HG03432 (cell line): Measurements from ENCODE around the gene LCE2D.
"Not testable (repeated sequence)": the region's sequence is repeated elsewhere in the genome, so short reads cannot be mapped to it uniquely, and the experiment has no call there.

Experiments
- ATAC-seq: cut with Tn5 transposase; IDR thresholded peaks from one replicate; pipeline ENCODE4 v1.9.1; 2021; ENCODE audit warnings: mild to moderate bottlenecking, moderate library complexity; ENCODE audit not compliant: unreplicated experiment

LCE2D gene

GRCh38 chr1:152663098-152663497, at the start of gene LCE2D:
Gene LCE2D (plus strand): TSS chr1:152663380. CDS start chr1:152664106, 726 bp downstream.
- ATAC-seq: no peak

- no peak for ATAC-seq
Measured at GRCh38 chr1:152613511-152613910, 49.7 kb upstream of the LCE2D start, which contains the start of gene LCE3B. Gene LCE3B (plus strand): TSS chr1:152613811. CDS start chr1:152613811, 0 bp downstream.

GRCh38 chr1:152621993-152622392, 41.2 kb upstream of the LCE2D start:
- ATAC-seq: no peak

- ATAC-seq: no peak
Measured at GRCh38 chr1:152622803-152623202, 40.4 kb upstream of the LCE2D start, which contains the start of gene LCE3A. Gene LCE3A (minus strand): TSS chr1:152623103. CDS start chr1:152623103, 0 bp downstream.

- no peak for ATAC-seq
Measured at GRCh38 chr1:152623203-152623844, 39.9 kb upstream of the LCE2D start.

- no peak for ATAC-seq
Measured at GRCh38 chr1:152626744-152627143, 36.4 kb upstream of the LCE2D start.

GRCh38 chr1:152630596-152630995, 32.6 kb upstream of the LCE2D start:
- ATAC-seq: no peak

- ATAC-seq: no peak
Measured at GRCh38 chr1:152640351-152640750, 22.8 kb upstream of the LCE2D start.

- no peak for ATAC-seq
Measured at GRCh38 chr1:152643945-152644344, 19.2 kb upstream of the LCE2D start.

GRCh38 chr1:152645146-152645545, 18.0 kb upstream of the LCE2D start:
- no peak for ATAC-seq

- no peak for ATAC-seq
Measured at GRCh38 chr1:152646656-152647055, 16.5 kb upstream of the LCE2D start.

GRCh38 chr1:152654110-152654509, 9.1 kb upstream of the LCE2D start:
- ATAC-seq: no peak

- no peak for ATAC-seq
Measured at GRCh38 chr1:152656459-152656858, 6.7 kb upstream of the LCE2D start.

GRCh38 chr1:152657677-152658076, 5.5 kb upstream of the LCE2D start:
- ATAC-seq: no peak

- no peak for ATAC-seq
Measured at GRCh38 chr1:152658649-152659048, 4.5 kb upstream of the LCE2D start.

- not testable (repeated sequence) for ATAC-seq
Measured at GRCh38 chr1:152666171-152666570, 3.0 kb downstream of the LCE2D start.

GRCh38 chr1:152667648-152668047, 4.5 kb downstream of the LCE2D start:
- no peak for ATAC-seq

- no peak for ATAC-seq
Measured at GRCh38 chr1:152673016-152673415, 9.8 kb downstream of the LCE2D start.

- not testable (repeated sequence) for ATAC-seq
Measured at GRCh38 chr1:152674983-152675382, 11.8 kb downstream of the LCE2D start, which contains the start of gene LCE2C. Gene LCE2C (plus strand): TSS chr1:152675279. CDS start chr1:152676016, 737 bp downstream.

- ATAC-seq: no peak
Measured at GRCh38 chr1:152679459-152679858, 16.3 kb downstream of the LCE2D start.

- no peak for ATAC-seq
Measured at GRCh38 chr1:152681616-152682015, 18.4 kb downstream of the LCE2D start.

GRCh38 chr1:152683846-152684245, 20.7 kb downstream of the LCE2D start:
- no peak for ATAC-seq

- ATAC-seq: not testable (repeated sequence)
Measured at GRCh38 chr1:152685823-152686222, 22.6 kb downstream of the LCE2D start, which contains the start of gene LCE2B. Gene LCE2B (plus strand): TSS chr1:152686123. CDS start chr1:152686844, 721 bp downstream.
